Measurements from ENCODE around the gene FCHSD2.

DNA sequence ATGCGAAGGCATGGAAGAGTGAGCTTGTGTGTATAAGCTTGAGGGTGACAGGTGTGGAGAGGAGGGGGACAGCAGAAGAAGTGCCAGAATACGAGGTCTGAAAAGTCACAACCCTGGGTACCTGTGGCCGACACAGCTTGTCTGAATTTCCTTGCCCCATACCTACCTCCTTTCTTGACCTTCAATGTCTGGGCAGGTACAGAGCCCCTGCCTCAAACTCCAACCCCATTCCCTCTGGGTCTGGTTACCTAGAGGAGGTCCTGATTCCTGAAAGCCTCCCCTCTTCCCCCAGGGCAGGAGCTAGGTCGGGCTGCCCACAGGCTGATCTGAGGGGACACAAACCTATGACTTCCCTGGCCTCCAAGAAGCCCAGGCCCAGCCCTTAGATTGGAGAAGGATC lies 36.6 kb upstream of the FCHSD2 start:
- TF ChIP-seq, protein P1, sequence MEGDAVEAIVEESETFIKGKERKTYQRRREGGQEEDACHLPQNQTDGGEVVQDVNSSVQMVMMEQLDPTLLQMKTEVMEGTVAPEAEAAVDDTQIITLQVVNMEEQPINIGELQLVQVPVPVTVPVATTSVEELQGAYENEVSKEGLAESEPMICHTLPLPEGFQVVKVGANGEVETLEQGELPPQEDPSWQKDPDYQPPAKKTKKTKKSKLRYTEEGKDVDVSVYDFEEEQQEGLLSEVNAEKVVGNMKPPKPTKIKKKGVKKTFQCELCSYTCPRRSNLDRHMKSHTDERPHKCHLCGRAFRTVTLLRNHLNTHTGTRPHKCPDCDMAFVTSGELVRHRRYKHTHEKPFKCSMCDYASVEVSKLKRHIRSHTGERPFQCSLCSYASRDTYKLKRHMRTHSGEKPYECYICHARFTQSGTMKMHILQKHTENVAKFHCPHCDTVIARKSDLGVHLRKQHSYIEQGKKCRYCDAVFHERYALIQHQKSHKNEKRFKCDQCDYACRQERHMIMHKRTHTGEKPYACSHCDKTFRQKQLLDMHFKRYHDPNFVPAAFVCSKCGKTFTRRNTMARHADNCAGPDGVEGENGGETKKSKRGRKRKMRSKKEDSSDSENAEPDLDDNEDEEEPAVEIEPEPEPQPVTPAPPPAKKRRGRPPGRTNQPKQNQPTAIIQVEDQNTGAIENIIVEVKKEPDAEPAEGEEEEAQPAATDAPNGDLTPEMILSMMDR (IDR thresholded peaks at IDR 0.05; ENCODE audit: insufficient read depth, low read depth, low read length): no peak
- no peak for TF ChIP-seq EZH2 (IDR thresholded peaks at IDR 0.05; ENCODE audit: insufficient read depth, low read length)

Measured in astrocyte (in vitro differentiated cells and primary cell).